NCI-H748 (cell line): Measurements from ENCODE around the gene PDZD7.

Experiments
- DNase-seq: peaks from one replicate; lab custom pipeline; 2025; ENCODE audit not compliant: unreplicated experiment; lab: John Stamatoyannopoulos, UW

Gene PDZD7

DNA sequence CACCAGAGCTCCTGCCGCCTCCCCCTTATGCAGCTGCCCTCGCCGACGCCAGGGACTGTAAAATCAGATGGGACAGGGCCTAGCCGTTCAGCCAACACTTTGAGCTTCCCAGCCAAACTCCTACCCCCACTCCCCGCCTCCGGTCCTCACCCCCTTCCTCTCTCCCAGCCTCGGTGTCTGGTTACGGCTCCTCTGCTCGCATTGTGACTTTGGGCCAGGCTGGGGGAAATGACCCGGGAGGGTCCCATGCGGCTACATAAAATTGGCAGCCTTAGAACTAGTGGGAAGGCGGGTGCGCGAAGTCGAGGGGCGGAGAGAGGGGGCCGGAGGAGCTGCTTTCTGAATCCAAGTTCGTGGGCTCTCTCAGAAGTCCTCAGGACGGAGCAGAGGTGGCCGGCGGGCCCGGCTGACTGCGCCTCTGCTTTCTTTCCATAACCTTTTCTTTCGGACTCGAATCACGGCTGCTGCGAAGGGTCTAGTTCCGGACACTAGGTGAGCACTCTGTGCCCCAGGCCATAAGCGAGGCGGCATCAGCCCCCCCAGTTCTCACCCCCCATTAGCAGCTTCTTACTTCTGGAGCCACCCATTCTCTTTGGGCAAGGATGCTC lies 30.8 kb upstream of the PDZD7 start, which contains the start of gene KAZALD1:
TSS of gene KAZALD1 (plus strand) at position 366 of the 608 bp plus-strand sequence. CDS start 604 bp downstream, outside the sequence.
- DNase-seq = peak; percentile 47

DNA sequence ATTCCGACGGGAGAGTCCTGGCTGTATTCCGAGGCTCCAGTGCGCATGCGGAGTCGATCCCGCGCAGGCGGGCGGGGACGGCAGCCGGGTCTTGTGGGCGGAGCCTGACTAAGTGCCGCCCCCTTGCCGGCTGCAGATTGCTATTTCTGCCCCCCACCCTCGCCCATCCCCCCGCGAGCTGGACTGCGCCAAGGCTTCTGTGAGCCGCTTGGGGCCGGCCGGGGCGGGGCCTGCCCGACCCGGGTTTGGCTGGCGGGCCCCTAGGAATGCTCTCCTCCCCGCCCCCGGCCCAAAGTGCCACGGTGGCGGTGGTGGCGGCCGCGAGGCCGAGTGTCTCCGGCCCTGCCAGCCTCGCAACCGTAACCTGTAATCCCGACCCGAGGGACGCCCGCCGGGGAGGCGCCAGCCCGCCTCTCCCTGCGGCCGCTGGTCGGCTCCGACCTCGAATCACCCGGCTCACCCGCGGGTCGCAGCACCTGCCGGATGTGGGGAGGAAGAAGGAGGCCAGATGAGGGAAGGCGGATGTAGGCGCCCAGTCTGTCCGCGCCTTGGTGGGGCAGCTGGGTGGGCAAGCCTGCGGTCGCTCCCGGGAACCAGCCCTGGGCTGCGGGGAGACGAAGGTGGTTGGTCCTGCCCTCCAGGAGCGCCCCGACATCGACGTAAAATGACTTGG lies 30.2 kb upstream of the PDZD7 start:
- peak; percentile 87 for DNase-seq

DNA sequence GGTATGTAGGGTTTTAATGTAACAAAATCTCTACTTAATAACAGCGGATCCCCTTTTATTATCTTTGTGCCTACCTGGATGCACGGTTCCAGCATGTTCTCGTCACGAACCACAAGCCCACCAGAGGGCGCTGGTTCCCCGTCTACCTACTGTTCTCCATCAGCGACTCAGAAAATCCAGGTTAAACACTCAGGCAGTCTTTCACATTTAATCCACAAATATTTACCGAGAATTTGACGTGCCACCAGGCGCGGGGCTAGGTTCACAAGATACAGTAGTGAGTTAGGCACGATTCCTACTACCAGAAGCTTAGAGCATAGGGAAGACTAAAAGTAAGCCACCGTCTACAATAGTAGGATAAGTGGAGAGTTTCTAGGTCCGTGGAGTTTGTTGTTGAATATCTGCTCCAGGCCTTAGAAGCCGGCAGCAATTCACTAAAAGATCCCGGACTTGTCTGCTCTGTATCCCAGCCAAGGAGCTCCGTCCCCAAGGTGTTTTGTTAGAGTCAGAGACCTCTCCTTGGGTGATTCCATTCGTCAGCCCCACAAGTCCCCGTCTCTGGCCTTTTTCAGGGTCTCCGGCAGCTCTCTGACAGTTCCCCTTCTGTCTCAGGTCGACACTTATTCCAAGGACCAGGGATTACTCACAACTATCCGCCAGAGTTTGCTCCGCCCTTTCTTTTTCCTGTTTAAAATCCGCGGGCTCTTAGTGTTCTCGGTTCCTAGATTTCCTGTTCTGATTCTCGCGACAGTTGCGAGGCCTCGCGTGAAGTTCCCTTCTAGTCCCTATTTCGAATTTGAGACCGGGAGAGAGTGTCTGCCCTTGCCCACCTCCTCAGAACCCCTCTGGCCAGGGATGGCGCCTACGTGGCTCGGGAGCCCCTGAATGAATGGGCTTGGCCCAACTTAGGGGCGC lies 29.4 kb upstream of the PDZD7 start:
- DNase-seq = peak; percentile 90

DNA sequence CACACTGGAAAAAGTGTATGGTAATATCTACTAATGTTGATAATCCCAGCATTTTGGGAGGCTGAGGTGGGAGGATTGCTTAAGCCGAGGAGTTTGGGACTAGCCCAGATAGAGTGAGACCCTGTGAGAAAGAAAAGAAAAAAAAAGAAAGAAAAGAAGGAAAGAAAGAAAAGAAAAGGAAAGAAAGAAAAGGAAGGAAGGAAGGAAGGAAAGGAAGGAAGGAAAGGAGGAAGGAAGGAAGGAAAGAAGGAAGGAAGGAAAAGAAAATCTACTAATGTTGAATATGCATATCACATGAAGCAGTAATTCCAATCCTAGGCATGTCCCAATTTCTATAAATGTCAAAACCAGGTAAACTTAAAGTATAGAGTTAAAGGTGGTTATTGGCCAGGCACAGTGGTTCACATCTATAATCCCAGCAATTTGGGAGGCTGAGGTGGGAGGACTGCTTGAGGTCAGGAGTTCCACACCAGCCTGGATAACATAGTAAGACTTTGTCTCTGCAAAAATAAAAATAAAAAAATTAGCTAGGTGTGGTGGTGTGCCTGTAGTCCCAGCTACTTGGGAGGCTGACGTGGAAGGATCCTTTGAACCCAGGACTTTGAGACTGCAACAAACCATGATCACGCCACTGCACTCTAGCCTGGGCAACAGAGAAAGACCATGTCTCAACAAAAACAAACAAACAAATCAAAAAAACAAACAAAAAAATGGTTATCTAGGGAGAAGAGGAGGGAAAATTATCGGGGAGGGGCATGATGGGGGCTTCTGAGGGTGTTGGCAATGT lies 25.6 kb upstream of the PDZD7 start:
- DNase-seq = no peak

DNA sequence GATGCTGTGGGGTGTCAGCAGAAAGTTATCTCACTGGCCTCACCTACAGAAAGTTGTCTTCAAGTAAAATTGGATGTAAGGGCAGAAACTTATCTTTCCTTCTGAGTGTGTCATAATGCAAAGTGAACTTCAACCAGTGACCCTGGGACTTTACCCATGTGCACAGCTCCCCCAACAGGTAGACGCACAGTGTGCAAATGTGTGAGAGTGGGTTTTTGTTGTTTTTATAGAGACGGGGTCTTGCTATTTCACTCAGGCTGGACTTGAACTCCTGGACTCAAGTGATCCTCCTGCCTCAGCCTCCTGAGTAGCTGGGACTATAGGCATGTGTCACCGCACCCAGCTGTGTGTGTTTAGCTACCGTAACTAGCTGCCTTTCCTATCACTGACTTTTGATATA lies 24.5 kb upstream of the PDZD7 start:
- no peak for DNase-seq

DNA sequence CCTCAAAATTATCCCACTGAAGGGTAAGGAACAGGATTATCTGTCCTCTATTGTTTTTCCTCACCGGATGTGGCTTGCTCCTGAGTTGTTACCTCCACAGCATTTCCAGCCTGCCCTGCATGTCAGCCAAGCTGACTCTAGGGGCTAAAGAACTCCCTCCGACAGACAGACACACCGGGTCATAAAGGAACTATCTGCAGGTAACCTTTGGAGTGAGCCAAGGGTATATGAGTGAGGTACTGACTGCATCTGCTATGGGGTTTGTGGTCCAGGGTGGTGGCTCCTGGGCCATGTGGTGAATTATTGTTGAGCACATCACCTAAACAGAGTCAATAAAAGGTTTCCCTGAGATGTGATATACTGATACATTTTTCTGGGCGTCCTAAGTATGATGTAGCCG lies 23.9 kb upstream of the PDZD7 start:
- DNase-seq = no peak

DNA sequence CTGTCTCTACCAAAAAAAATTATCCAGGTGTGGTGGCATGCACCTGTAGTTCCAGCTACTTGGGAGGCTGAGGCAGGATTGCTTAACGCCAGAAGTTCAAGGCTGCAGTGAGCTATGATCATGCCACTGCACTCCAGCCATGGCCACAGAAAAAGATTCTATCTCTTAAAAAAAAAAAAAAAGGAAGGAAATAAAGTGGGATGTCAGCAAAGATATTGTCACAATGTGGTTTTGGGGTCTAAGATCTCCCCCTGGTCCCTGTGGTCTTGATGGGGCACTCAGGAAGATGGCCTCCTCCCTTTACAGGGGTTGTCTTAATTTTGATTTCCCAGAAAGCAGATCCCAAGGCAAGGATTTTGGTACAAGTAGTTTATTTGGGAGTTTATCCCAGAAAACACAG lies 23.4 kb upstream of the PDZD7 start:
- no peak for DNase-seq

DNA sequence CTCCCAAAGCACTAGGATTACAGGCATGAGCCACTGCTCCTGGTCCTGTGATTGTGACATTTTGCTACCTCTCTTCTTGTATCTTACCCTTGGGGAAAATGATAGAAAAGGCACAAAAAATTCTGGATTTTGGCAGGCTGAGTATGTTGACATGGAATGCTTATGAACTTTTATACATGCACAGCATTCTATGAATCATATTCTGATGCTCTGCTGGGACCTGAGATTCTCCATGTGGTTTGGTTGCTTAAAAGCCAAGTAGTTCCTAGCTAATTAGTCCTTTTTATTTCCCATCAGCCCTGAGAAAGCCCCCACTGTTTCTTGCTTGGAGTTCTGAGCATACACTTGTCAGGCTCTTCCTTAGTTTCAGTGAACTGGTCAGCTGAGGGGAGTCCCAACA lies 22.6 kb upstream of the PDZD7 start:
- DNase-seq = no peak

DNA sequence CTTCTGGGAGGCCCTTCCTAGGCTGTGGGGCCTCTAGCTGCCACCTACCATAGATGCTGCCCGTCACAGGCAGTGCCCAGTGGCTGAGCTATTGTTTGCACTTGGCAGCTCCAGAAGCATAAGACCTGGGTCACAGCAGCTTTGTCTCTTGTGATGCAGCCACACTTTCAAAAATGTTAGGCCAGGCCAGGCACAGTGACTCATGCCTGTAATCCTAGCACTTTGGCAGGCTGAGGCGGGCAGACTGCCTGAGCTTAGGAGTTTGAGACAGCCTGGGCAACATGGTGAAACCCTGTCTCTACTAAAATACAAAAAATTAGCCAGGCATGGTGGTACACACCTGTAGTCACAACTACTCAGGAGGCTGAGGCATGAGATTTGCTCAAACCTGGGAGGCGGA lies 21.4 kb upstream of the PDZD7 start:
- no peak for DNase-seq

DNA sequence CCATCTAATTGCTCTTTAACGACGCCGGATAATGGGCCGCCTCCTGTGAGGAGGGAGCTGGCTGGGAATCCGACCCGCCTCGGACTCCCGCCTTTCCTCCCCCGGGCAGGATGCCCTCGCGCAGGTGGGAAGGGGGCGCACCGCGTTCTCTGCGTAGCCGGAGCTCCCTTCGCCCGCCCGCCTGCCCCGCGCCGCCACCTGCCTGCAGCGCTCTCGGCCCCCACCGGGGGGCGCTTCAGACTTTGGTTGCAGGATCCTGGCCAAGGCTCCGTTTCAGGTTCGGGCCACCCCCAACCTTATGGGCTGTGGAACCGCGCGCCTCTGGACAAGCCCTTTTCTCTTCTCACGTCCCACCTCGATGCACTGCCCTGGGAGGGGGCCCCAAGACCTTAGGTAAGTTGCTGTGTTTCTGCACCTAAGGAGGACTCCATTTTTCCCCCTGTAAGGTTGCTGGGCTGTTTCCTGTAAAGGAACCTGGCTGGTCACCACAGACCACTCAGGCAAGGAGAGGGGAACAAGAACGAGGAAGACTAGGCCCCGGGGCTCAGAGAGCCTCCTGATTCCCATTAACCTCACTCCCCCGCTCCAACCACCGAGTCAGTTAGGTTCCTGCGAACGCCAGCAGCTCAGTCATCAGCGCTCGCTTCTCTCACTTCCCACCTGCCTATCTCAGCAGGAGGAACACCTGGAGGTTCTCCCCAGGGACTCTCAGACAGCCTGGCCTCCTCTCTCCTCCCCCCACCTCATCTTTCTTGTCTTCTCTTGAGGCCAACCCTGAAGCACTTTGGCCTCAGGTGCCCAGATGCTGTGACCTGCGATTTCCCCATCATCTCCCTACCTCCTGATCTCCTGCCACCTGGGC lies 19.5 kb upstream of the PDZD7 start:
- DNase-seq = peak; percentile 86

DNA sequence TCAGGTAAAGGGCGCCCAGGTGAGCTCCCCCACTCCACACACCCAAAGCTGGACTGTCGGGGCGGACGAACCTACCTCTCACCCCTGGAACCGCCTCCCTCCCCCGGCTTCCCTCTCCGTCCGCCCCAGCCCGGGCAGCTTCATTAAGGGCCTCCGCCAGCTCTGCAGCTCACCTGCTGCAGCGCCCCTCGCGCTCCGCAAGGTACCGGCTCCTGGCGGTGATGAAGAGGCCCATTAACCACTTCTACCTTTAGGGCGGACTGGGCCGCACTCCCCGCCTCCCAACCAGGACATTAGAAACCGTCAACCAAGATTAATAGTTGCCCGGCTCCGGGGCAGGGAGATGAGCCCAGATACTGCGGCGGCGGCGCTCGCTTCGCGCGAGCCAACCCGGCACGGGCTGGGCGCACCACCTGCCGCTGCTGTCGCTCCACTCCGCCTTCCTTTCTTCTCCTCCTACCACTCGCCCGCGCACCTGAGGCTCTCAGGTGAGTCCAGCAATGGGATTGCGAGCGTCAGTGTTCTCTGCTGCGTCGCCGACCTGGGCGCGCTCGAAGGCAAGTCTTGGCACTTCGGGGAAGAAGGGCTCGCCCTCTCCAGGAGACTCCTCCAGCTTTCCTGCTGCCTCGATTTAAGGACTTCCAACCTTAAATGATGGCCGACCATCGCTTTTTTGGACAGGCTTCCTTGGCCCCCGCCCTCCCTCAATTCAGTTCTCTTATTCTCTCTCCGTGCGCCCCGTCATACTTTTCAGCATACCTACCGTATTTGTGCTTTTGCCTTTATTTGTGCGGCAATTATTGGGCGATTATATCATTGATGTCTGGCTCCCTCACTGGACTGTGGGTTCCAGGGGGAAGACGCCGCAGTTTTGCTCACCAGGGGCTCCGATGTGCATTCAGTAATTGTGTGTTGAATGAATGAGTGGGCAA lies 17.3 kb upstream of the PDZD7 start:
- DNase-seq = peak; percentile 89

DNA sequence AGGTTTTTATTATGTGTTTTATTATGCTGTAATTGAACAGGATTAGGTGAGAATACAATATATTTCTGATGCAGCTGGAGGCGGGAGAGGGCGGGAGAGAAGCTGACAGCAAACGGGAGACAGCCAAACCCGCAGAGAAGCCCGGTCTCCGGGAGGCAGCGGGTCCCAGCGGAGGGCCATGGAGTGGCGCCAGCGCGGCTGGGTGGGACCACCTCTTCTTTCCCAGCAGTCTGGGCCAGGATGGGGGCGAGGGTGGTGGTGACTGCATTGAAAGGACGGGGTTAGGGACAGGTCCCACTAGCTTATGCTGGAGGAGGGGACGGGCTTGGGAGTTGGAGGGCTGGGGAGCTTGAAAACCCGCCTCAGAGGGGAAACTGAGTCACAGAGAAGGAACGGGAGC lies 16.3 kb upstream of the PDZD7 start:
- DNase-seq = no peak

DNA sequence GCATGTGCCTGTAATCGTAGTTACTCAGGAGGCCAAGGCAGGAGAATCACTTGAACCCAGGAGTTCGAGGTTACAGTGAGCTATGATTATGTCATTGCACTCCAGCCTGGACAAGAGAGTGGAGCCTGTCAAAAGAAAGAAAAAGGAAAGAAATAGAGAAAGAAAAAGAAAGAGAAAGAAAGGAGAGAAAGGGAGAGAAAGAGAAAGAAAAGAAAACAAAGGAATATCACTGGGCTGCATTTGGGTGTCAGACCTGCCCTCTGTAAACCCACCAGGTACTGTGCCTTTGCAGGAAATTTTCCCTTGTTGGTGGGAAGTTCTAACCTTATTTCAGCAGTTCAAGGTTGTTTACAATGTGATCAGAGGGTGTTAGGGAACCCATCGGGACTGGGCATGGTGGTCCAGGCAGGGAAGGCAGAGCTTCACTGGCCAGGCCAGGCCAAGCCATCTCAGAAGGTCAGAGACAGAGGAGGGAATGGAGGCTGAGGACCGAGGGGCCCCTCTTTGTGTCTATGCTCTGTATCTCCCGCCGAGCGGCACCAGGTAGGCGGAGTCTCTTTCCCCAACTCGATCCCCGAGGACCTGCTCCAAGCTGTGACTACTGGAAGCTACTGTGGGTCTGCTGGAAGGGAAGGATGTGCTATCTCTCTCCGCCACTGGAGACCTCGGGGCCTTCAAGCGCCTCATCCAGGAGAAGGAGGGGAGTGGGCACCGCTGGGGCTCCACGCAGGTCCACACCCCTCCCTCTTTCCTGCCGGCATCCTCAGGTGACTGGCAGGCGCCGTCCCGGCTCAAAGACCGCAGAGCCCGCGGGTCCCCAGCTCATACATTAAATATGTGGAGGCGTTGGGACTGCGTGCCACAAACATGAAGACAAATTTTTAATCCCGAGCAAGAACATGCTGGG lies 15.7 kb upstream of the PDZD7 start:
- peak; percentile 3 for DNase-seq

DNA sequence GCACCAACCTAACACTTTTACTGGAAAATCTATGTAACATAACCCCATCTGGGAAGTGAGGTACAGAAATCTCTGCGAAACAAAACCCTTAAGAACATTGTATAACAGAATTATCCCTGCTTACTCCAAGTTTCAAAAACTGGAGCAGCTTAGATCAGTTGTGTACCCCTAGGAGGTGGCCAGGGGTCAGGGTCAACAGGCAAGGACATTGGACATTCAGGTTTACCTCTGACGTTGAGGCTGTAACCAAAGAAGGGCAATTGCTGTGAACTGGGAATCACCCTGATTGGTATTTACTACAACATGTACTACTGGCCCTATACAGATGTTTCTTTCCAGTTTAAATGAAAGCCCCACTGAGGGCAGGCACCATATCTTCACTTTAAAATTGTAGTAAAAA lies 13.2 kb upstream of the PDZD7 start:
- no peak for DNase-seq

DNA sequence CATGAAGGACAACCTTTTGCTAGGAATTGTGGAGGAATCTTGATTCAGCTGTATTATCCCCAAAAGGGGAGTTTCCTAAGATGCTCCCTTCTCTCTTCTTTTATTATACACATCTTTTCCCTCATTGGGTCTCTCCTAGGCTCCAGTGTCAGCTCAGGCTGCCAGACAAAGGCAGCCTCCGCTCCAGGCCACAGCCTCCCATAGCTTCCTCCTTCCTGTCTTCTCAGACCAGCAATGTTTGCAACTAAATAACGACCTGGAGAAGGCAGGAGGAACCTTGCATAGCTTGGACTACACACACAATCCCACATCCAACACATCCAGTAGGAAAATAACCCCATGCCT lies 12.4 kb upstream of the PDZD7 start:
- DNase-seq = no peak

DNA sequence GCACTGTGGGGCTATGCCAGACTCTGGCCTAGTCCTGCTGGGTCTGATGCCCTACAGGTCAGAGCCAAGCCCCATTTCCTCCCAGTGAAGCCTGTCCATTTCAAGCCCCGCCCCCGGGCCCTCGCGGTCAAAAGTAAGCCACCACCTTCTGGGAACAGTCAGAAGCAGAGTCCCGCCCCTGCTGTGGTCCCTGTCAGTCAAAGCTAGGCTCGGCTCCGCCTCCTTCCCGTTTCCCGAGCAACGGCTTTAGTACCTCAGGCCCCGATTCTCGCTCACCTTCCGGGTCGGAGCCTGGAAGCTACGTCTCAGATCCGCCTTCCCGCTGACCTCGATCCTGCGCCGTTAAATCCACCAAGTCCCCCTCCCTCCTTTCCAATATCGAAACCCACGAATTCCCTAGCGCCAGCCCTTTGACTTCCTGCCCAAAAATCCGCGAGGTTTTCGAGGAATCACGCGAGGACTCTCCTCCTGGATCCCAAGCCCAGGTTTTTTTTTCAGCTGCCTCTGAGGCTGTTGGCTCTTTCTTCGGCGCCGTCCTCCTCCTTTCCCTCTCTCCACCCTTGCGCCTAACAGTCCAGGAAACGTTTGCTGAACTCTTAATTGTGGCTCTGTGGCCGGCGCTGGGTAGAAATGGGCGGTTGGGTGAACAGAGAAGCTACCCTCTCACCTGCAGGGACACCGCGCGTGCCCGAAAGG lies 11.9 kb upstream of the PDZD7 start:
- DNase-seq = peak; percentile 93

DNA sequence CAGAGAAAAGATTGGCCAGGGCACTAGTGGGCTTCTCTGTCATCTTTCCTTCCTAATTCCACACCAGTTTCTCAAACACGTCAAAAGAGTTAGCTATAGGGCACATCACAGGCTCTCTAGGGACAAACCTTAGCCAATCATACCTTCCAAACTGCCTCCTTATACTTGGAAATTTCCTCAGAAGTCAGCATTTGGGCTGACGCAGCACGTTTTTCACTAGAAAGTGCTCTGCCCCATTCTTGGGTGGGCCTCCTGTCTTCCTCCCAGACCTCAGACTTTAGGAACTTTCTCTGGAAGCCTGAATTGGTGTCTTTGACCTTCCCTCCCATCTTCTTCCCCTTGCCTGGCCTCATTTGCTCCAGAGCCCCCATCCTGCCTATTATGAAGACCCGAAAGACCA lies 11.2 kb upstream of the PDZD7 start:
- DNase-seq = no peak
